Kidney epithelial cell (primary cell): Measurements from ENCODE around the gene NDST1. TPM values are rescaled to one million over a fixed set of nuclear protein-coding genes. Genes with fewer than 3 reads are reported as not detected.
A peak's percentile ranks its signal among the peaks of the same experiment; 100 is the strongest.

Experiments used
- DNase-seq: peaks from one replicate; pipeline ENCODE4 v3.0.0-alpha.2; 2010; ENCODE audit warnings: low read depth
- H3K27me3 ChIP-seq: 2 replicates; pipeline ENCODE4 v1.6.0; 2011; ENCODE audit warnings: low read length; ENCODE audit not compliant: control insufficient read depth, insufficient read depth
- H3K36me3 ChIP-seq: 2 replicates; pipeline ENCODE4 v1.5.1; 2011; ENCODE audit warnings: low read length; ENCODE audit not compliant: control insufficient read depth, insufficient read depth
- H3K4me3 ChIP-seq: 2 replicates; pipeline ENCODE4 v1.5.1; 2011; ENCODE audit warnings: low read depth, mild to moderate bottlenecking, control low read depth, low read length
- CTCF ChIP-seq: IDR thresholded peaks from 2 replicates; pipeline ENCODE4 v1.5.1; 2011; ENCODE audit warnings: mild to moderate bottlenecking, moderate library complexity, low read length, control low read depth, inconsistent platforms; ENCODE audit not compliant: insufficient read depth, poor library complexity, severe bottlenecking
- total RNA-seq: library from RNA; depleted of rRNA; stranded (reverse); fragments of >200 nt; gene quantifications from 2 replicates; pipeline ENCODE4 v1.2.3, GENCODE V29; 2015

Gene NDST1
- total RNA-seq, 1 donor from 2014 or later: 192 TPM

GRCh38 chr5:150491876-150492275 is 16.1 kb upstream of the NDST1 start:
- TF ChIP-seq CTCF: no peak
- no peaks in the 10 kb centered on the region for H3K36me3 ChIP-seq
- no peak overlapping the region for H3K4me3 ChIP-seq
- no peak for DNase-seq
- no peaks in the 10 kb centered on the region for H3K27me3 ChIP-seq

- Histone ChIP-seq H3K27me3 (no peaks in the 10 kb centered on the region), H3K4me3 (no peak overlapping the region), H3K36me3 (no peaks in the 10 kb centered on the region)
- no peak for TF ChIP-seq CTCF
- no peak for DNase-seq
Observed at GRCh38 chr5:150492621-150493020, 15.3 kb upstream of the NDST1 start.

- no peaks in the 10 kb centered on the region for H3K27me3 ChIP-seq
- no peak overlapping the region for H3K4me3 ChIP-seq
- no peak for TF ChIP-seq CTCF
- DNase-seq: no peak
- H3K36me3 ChIP-seq: no peaks in the 10 kb centered on the region
Observed at GRCh38 chr5:150496098-150496497, 11.8 kb upstream of the NDST1 start.

GRCh38 chr5:150496534-150496933 is 11.4 kb upstream of the NDST1 start:
- TF ChIP-seq CTCF: no peak
- no peaks in the 10 kb centered on the region for H3K36me3 ChIP-seq
- DNase-seq: no peak

GRCh38 chr5:150497274-150497988 is 10.5 kb upstream of the NDST1 start:
- TF ChIP-seq CTCF: peak; percentile 5
- Histone ChIP-seq H3K36me3 (no peaks in the 10 kb centered on the region), H3K4me3 (no peak overlapping the region), H3K27me3 (no peaks in the 10 kb centered on the region)
- DNase-seq: peak; percentile 91

More at GRCh38 chr5:150496534-150496933, 11.4 kb upstream of the NDST1 start:
- no peak overlapping the region for H3K4me3 ChIP-seq
- H3K27me3 ChIP-seq: no peaks in the 10 kb centered on the region

GRCh38 chr5:150497989-150498317 is 10.0 kb upstream of the NDST1 start:
- H3K4me3 ChIP-seq: no peak overlapping the region
- DNase-seq: no peak
- no peaks in the 10 kb centered on the region for H3K27me3 ChIP-seq
- no peaks in the 10 kb centered on the region for H3K36me3 ChIP-seq
- no peak for TF ChIP-seq CTCF
